ENCODE measurements around the gene HCN2. TPM values are rescaled to one million over a fixed set of nuclear protein-coding genes. Genes with fewer than 3 reads are reported as not detected.

The HCN2 gene
- total and polyA plus RNA-seq, 2 of the 13 experiments (the other 11 are each of a cell fraction or from before 2014, with no cell fraction given), result 0.01 TPM; not detected in 1

DNA sequence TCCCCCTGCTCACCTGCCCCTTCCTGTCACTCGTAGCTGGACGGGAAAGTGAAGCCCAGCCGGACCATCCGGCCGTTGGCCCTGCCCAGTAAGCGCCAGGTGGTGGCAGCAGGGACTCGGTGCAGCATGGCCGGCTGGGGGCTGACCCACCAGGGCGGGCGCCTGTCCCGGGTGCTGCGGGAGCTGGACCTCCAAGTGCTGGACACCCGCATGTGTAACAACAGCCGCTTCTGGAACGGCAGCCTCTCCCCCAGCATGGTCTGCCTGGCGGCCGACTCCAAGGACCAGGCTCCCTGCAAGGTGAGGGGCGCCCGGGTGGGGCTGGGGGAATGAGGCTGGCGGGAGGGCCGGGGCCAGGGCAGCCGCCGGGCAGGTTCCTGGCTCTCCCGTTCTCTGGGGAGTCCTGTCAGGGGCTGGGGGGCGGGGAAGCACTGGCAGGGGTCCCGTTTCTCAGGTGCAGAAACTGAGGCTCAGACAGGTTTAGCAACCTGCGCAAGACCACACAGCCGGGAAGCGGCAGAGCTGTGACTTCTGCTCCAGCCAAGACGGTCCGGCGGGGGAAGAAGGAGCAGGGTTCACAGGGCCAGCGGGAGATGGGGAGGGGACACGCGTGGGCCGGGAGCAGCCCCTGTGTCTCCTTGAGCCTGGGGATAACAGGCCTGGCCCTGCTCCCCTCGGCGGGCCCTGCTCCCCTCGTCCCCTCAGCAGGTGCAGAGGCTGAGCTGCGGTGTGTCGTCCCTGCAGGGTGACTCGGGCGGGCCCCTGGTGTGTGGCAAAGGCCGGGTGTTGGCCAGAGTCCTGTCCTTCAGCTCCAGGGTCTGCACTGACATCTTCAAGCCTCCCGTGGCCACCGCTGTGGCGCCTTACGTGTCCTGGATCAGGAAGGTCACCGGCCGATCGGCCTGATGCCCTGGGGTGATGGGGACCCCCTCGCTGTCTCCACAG lies 40.5 kb upstream of the HCN2 start:
- DNase-seq (ENCODE audit: low spot score), result no peak
- H3K9ac ChIP-seq (ENCODE audit: insufficient read depth, low read depth, low read length), result no peak overlapping the region
- intact Hi-C loops (cut with micrococcal nuclease; ENCODE audit: unreplicated experiment) (no loop called here), in situ Hi-C loops (cut with HindIII; ENCODE audit: extremely low pct_ligation_motif_present, low pct_unique_long_range_greater_than_20kb) (no loop called here)
- ATAC-seq, result peak; percentile 19
- POLR2A ChIA-PET, result interaction anchor here (1.0 kb wide), 1 partner anchor 24 kb away, joined by 3 read pairs; no protein-coding TSS in a partner anchor
- H2AFZ ChIP-seq (ENCODE audit: low read length), result no peak overlapping the region
- peaks cover 16% of the 10 kb centered on the region for H3K4me1 ChIP-seq (ENCODE audit: insufficient read depth, low read length)
- 46% methylated on average over 18 of the region's 52 CpGs for WGBS (ENCODE audit: low lambda C conversion rate)
- no peak overlapping the region for H3K27ac ChIP-seq (ENCODE audit: extremely low read length, insufficient read depth, low read length)
- CTCF ChIA-PET (ENCODE audit: low intra/inter-chr PET ratio, low total read pairs), result interaction anchor here (0.9 to 1.5 kb wide), 3 partner anchors 23 to 79 kb away, joined by 3 to 23 read pairs (median 3); partner anchors contain the start of gene BSG
- TF ChIP-seq SMAD9 (CRISPR knock-in tag; IDR thresholded peaks at IDR 0.05) (no peak), SRSF1 (optimal IDR thresholded peaks at IDR 0.05; ENCODE audit: low read depth, low read length) (peak; percentile 4), HNRNPL (IDR thresholded peaks at IDR 0.05; ENCODE audit: low read depth, low read length) (0 out of 2 replicates have a peak, but pooled peaks have one; percentile 19), HNRNPUL1 (IDR thresholded peaks at IDR 0.05; ENCODE audit: low read depth, low read length) (no peak), STAG1 (CRISPR knock-in tag; IDR thresholded peaks at IDR 0.05) (peak; percentile 39), ZNF768 (CRISPR knock-in tag; IDR thresholded peaks at IDR 0.05) (peak; percentile 94), PATZ1 (CRISPR knock-in tag; IDR thresholded peaks at IDR 0.05) (0 out of 2 replicates have a peak, but pooled peaks have one; percentile 21), ZBTB39 (CRISPR knock-in tag; IDR thresholded peaks at IDR 0.05) (no peak)
- TF ChIP-seq, protein P1, sequence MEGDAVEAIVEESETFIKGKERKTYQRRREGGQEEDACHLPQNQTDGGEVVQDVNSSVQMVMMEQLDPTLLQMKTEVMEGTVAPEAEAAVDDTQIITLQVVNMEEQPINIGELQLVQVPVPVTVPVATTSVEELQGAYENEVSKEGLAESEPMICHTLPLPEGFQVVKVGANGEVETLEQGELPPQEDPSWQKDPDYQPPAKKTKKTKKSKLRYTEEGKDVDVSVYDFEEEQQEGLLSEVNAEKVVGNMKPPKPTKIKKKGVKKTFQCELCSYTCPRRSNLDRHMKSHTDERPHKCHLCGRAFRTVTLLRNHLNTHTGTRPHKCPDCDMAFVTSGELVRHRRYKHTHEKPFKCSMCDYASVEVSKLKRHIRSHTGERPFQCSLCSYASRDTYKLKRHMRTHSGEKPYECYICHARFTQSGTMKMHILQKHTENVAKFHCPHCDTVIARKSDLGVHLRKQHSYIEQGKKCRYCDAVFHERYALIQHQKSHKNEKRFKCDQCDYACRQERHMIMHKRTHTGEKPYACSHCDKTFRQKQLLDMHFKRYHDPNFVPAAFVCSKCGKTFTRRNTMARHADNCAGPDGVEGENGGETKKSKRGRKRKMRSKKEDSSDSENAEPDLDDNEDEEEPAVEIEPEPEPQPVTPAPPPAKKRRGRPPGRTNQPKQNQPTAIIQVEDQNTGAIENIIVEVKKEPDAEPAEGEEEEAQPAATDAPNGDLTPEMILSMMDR (CRISPR knock-in tag; IDR thresholded peaks at IDR 0.05), result peak; percentile 61
- H4K20me1 ChIP-seq (ENCODE audit: insufficient read depth, low read length), result no peaks in the 10 kb centered on the region; the same call in 1 of the 2 replicates
- H3K27me3 ChIP-seq (ENCODE audit: control insufficient read depth in 1 of 2, insufficient read depth in 2 of 2, low read length in 2 of 2), result peaks cover 5 to 17% of the 10 kb centered on the region in 2 experiments; a peak in 3 of 5 replicates
- H3K4me2 ChIP-seq (ENCODE audit: low read depth, low read length), result peak overlapping the region; percentile 3; the same call in 1 of the 2 replicates
- FAIRE-seq, result no peak
- H3K36me3 ChIP-seq (replicated peaks in 1 of 2; ENCODE audit: control insufficient read depth in 1 of 2, insufficient read depth in 2 of 2, low read length in 2 of 2), result no peaks in the 10 kb centered on the region
- no peaks in the 10 kb centered on the region for H3K79me2 ChIP-seq (ENCODE audit: insufficient read depth, low read length)
- no peaks in the 10 kb centered on the region for H3K9me3 ChIP-seq (ENCODE audit: low read length)
- BruUV-seq (replicated peaks), result no TSS peak
- H3K4me3 ChIP-seq (replicated peaks in 1 of 3; ENCODE audit: insufficient read depth in 1 of 3, low read depth in 2 of 3, low read length in 3 of 3), result no peak overlapping the region; a peak in 1 of 6 replicates

Measured in HepG2 (cell line).